HepG2 (cell line): ENCODE measurements around the gene KCNK7. TPM values are rescaled to one million over a fixed set of nuclear protein-coding genes. Genes with fewer than 3 reads are reported as not detected.
A peak's percentile ranks its signal among the peaks of the same experiment; 100 is the strongest.

Experiments used
- CHD4 ChIP-seq: fragments of 200-600 bp; sonication (generic); IDR thresholded peaks from 2 replicates; pipeline ENCODE4 v1.7.0; 2017; ENCODE audit warnings: mild to moderate bottlenecking, low read length, borderline replicate concordance
- CTCF ChIP-seq: sonication (generic); formaldehyde crosslinking; IDR thresholded peaks from 2 replicates; pipeline ENCODE4 v1.5.0; 2020; ENCODE audit warnings: mild to moderate bottlenecking, missing genetic modification reagents, moderate library complexity
- FOXC1 ChIP-seq: sonication (generic); formaldehyde crosslinking; IDR thresholded peaks from 2 replicates; pipeline ENCODE4 v1.8.0; 2022; ENCODE audit warnings: mild to moderate bottlenecking, missing genetic modification reagents, borderline replicate concordance
- HBP1 ChIP-seq: IDR thresholded peaks from 2 replicates; pipeline ENCODE4 v1.6.1; 2016; ENCODE audit warnings: low read depth, control low read depth
- HDAC1 ChIP-seq: sonication (generic); formaldehyde crosslinking; IDR thresholded peaks from 2 replicates; pipeline ENCODE4 v1.5.1; 2020; ENCODE audit warnings: mild to moderate bottlenecking, missing genetic modification reagents
- HMG20B ChIP-seq: conservative IDR thresholded peaks from 2 replicates; pipeline ENCODE4 v1.6.1; 2016; ENCODE audit warnings: missing genetic modification reagents, missing compliant biosample characterization
- MAFK ChIP-seq, 2 experiments: IDR thresholded peaks in 1 of 2; conservative IDR thresholded peaks in 1 of 2; 2 replicates each; pipeline ENCODE4 v1.6.1; 2011; ENCODE audit warnings: improper control_type of control experiment in 2 of 2, low read length in 2 of 2
- MED1 ChIP-seq: sonication (generic); formaldehyde crosslinking; IDR thresholded peaks from 2 replicates; pipeline ENCODE4 v1.4.0; 2020; ENCODE audit warnings: missing genetic modification reagents
- NR0B2 ChIP-seq: sonication (generic); formaldehyde crosslinking; IDR thresholded peaks from 2 replicates; pipeline ENCODE4 v1.4.0; 2020; ENCODE audit warnings: mild to moderate bottlenecking, missing genetic modification reagents
- PHF20 ChIP-seq: sonication (generic); formaldehyde crosslinking; IDR thresholded peaks from 2 replicates; pipeline ENCODE4 v1.5.0; 2020; ENCODE audit warnings: mild to moderate bottlenecking, missing genetic modification reagents
- PHF21A ChIP-seq: sonication (generic); formaldehyde crosslinking; IDR thresholded peaks from 2 replicates; pipeline ENCODE4 v1.5.0; 2020; ENCODE audit warnings: mild to moderate bottlenecking, missing genetic modification reagents
- POLR2A ChIP-seq, 2 experiments: IDR thresholded peaks; 2 replicates each; pipeline ENCODE4 v1.6.1; 2011; ENCODE audit warnings: low read depth in 2 of 2, low read length in 2 of 2, mild to moderate bottlenecking in 1 of 2, moderate library complexity in 1 of 2; ENCODE audit not compliant: insufficient read depth in 1 of 2
- SP2 ChIP-seq: sonication (generic); formaldehyde crosslinking; IDR thresholded peaks from 2 replicates; pipeline ENCODE4 v1.5.1; 2020; ENCODE audit warnings: mild to moderate bottlenecking, missing genetic modification reagents
- SRSF4 ChIP-seq: fragments of 200-400 bp; formaldehyde crosslinking; IDR thresholded peaks from one replicate; pipeline ENCODE4 v1.6.1; 2018; ENCODE audit warnings: mild to moderate bottlenecking, low read depth, low read length, moderate library complexity; ENCODE audit not compliant: poor library complexity, severe bottlenecking
- ZKSCAN1 ChIP-seq: fragments of 150-350 bp; IDR thresholded peaks from 2 replicates; pipeline ENCODE4 v1.6.1; 2014; ENCODE audit warnings: low read length
- ZNF235 ChIP-seq: sonication (generic); formaldehyde crosslinking; IDR thresholded peaks from 2 replicates; pipeline ENCODE4 v1.8.1; 2023; ENCODE audit warnings: mild to moderate bottlenecking, missing genetic modification reagents, borderline replicate concordance
- ZNF709 ChIP-seq: sonication (generic); formaldehyde crosslinking; IDR thresholded peaks from 2 replicates; pipeline ENCODE4 v1.5.0; 2020; ENCODE audit warnings: mild to moderate bottlenecking, missing genetic modification reagents
- ZNF713 ChIP-seq: sonication (generic); formaldehyde crosslinking; IDR thresholded peaks from 2 replicates; pipeline ENCODE4 v1.4.0; 2020; ENCODE audit warnings: mild to moderate bottlenecking, missing genetic modification reagents
- polyA plus RNA-seq, 8 experiments: library from polyadenylated mRNA; depleted of rRNA in 3 of 8; stranded (reverse) in 7 of 8; unstranded in 1 of 8; fragments of >200 nt; fragmentation: Illumina TruSeq in 4 of 8; extraction: Trizol in 4 of 8; gene quantifications; 2 replicates each; pipeline versions ENCODE4 v1.2.1 to v1.2.3, GENCODE V29; 2011 to 2016; ENCODE audit warnings: low read depth in 4 of 8, missing spikeins in 1 of 8, mixed read lengths in 1 of 8; ENCODE audit not compliant: insufficient read depth in 1 of 8
- total RNA-seq, 5 experiments: library from RNA; depleted of rRNA; stranded (reverse); fragments of >200 nt; fragmentation: Illumina TruSeq; extraction: Trizol; gene quantifications; 2 replicates each; pipeline ENCODE4 v1.2.3, GENCODE V29; 2016; ENCODE audit warnings: low read depth in 1 of 5
- TF ChIP-seq, protein P1 (sequence below): sonication (generic); formaldehyde crosslinking; IDR thresholded peaks from 2 replicates; pipeline ENCODE4 v1.5.1; 2020; ENCODE audit warnings: missing genetic modification reagents, mild to moderate bottlenecking, borderline replicate concordance
- TF ChIP-seq, protein P2 (sequence below): sonication (generic); formaldehyde crosslinking; IDR thresholded peaks from 2 replicates; pipeline ENCODE4 v1.4.0; 2020; ENCODE audit warnings: missing genetic modification reagents, borderline replicate concordance

KCNK7 gene
- total and polyA plus RNA-seq, 2 of the 13 experiments (the other 11 are each of a cell fraction or from before 2014, with no cell fraction given), result 0.11 TPM; not detected in 1

- TF ChIP-seq, protein P1, sequence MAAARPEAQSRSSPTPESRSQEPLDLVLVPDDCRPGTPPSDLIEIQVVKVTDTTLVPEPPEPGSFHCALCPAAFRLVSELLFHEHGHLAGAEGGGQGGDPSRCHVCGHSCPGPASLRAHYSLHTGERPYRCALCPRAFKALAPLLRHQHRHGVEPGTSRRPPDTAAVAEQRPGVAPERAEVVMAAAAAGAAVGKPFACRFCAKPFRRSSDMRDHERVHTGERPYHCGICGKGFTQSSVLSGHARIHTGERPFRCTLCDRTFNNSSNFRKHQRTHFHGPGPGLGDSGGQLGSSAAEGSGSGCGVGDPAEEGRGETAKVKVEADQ (CRISPR knock-in tag), result 0 out of 2 replicates have a peak, but pooled peaks have one; percentile 49
- no peak for TF ChIP-seq ZNF235 (CRISPR knock-in tag)
- TF ChIP-seq ZKSCAN1, result no peak
- peak in 1 of 2 experiments; percentile 62; a peak in 3 of 4 replicates for TF ChIP-seq POLR2A (IDR thresholded peaks at IDR 0.05; ENCODE audit: insufficient read depth in 1 of 2, low read depth in 2 of 2, low read length in 2 of 2)
- peak; percentile 39; the same call in 1 of the 2 replicates for TF ChIP-seq PHF20 (CRISPR knock-in tag)
- peak; percentile 74 for TF ChIP-seq CTCF (CRISPR knock-in tag)
- no peak; the same call in 1 of the 2 replicates for TF ChIP-seq NR0B2 (CRISPR knock-in tag)
- no peak for TF ChIP-seq SRSF4
- TF ChIP-seq, protein P2, sequence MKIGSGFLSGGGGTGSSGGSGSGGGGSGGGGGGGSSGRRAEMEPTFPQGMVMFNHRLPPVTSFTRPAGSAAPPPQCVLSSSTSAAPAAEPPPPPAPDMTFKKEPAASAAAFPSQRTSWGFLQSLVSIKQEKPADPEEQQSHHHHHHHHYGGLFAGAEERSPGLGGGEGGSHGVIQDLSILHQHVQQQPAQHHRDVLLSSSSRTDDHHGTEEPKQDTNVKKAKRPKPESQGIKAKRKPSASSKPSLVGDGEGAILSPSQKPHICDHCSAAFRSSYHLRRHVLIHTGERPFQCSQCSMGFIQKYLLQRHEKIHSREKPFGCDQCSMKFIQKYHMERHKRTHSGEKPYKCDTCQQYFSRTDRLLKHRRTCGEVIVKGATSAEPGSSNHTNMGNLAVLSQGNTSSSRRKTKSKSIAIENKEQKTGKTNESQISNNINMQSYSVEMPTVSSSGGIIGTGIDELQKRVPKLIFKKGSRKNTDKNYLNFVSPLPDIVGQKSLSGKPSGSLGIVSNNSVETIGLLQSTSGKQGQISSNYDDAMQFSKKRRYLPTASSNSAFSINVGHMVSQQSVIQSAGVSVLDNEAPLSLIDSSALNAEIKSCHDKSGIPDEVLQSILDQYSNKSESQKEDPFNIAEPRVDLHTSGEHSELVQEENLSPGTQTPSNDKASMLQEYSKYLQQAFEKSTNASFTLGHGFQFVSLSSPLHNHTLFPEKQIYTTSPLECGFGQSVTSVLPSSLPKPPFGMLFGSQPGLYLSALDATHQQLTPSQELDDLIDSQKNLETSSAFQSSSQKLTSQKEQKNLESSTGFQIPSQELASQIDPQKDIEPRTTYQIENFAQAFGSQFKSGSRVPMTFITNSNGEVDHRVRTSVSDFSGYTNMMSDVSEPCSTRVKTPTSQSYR, result no peak
- TF ChIP-seq HBP1 (CRISPR knock-in tag), result 0 out of 2 replicates have a peak, but pooled peaks have one; percentile 16
- peak; percentile 35; the same call in 1 of the 2 replicates for TF ChIP-seq FOXC1
- TF ChIP-seq HDAC1 (CRISPR knock-in tag), result no peak; the same call in 1 of the 2 replicates
- TF ChIP-seq SP2, result no peak
- 0 out of 2 replicates have a peak, but pooled peaks have one; percentile 39 for TF ChIP-seq ZNF713 (CRISPR knock-in tag)
- peak; percentile 51; the same call in 1 of the 2 replicates for TF ChIP-seq ZNF709 (CRISPR knock-in tag)
- peak; percentile 47 for TF ChIP-seq PHF21A (CRISPR knock-in tag)
- TF ChIP-seq HMG20B (CRISPR knock-in tag), result no peak
- TF ChIP-seq CHD4, result no peak; the same call in 1 of the 2 replicates
- TF ChIP-seq MAFK (conservative IDR thresholded peaks at IDR 0.05 in 1 of 2, IDR thresholded peaks at IDR 0.05 in 1 of 2; ENCODE audit: low read length in 2 of 2), result no peak
- no peak for TF ChIP-seq MED1
Measured at GRCh38 chr11:65637794-65638419, 42.3 kb upstream of the KCNK7 start, which contains the start of gene SIPA1 (continued).
